ENCODE measurements around the gene MMEL1. TPM values are rescaled to one million over a fixed set of nuclear protein-coding genes. Genes with fewer than 3 reads are reported as not detected.

Gene MMEL1
- total and polyA plus RNA-seq, 2 of the 13 experiments (the other 11 are each of a cell fraction or from before 2014, with no cell fraction given) = 0.48 TPM; not detected in 1

DNA sequence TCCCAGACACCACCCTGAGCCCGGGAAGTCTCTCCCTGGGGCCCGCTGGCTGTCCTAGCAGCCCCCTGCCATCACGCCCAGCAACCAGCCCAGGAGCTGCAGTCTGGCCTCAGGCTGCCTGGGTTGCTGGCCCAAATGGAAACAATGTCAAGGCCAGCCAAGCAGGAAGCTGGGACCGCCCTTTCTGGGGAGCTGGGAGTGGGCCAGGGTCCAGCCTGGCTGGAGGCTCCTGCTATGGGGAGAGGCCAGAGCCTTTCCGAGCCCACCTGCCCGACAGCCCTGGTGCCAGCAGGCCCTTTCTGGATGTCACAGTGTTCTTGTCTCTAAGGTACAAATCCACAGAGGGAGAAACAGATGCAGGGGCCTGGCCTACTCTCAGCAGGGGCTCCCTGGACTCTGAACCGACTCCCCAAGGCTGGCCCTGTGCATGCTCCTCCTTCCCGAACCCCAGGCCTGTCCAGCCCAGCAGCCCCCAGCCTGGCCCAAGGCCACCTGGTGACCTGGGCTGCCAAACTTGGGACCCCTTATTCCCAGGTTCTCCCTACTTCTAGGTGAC, 1.2 kb upstream of the MMEL1 start (continued):
- TF ChIP-seq NRL (CRISPR knock-in tag; IDR thresholded peaks at IDR 0.05; ENCODE audit: borderline replicate concordance) (no peak), TBX2 (CRISPR knock-in tag; IDR thresholded peaks at IDR 0.05; ENCODE audit: borderline replicate concordance) (0 out of 2 replicates have a peak, but pooled peaks have one; percentile 24), MAF1 (CRISPR knock-in tag; IDR thresholded peaks at IDR 0.05; ENCODE audit: borderline replicate concordance) (no peak), CHCHD3 (CRISPR knock-in tag; IDR thresholded peaks at IDR 0.05) (no peak), ZFY (CRISPR knock-in tag; IDR thresholded peaks at IDR 0.05) (peak; percentile 22; the same call in 1 of the 2 replicates), ZNF260 (CRISPR knock-in tag; IDR thresholded peaks at IDR 0.05; ENCODE audit: borderline replicate concordance, low read depth) (no peak), SETDB1 (CRISPR knock-in tag; IDR thresholded peaks at IDR 0.05; ENCODE audit: borderline replicate concordance) (no peak), SAP130 (CRISPR knock-in tag; IDR thresholded peaks at IDR 0.05; ENCODE audit: low read depth) (no peak), ZMAT3 (CRISPR knock-in tag; conservative IDR thresholded peaks at IDR 0.05) (no peak), MLLT10 (CRISPR knock-in tag; IDR thresholded peaks at IDR 0.05) (no peak), ZNF432 (CRISPR knock-in tag; IDR thresholded peaks at IDR 0.05; ENCODE audit: borderline replicate concordance) (no peak), RXRB (CRISPR knock-in tag; IDR thresholded peaks at IDR 0.05; ENCODE audit: borderline replicate concordance) (no peak), KLF6 (CRISPR knock-in tag; IDR thresholded peaks at IDR 0.05) (no peak), CREB1 (IDR thresholded peaks at IDR 0.05) (no peak), CREB1 (CRISPR knock-in tag; IDR thresholded peaks at IDR 0.05) (no peak), SKI (IDR thresholded peaks at IDR 0.05; ENCODE audit: partially characterized antibody) (no peak), THAP8 (CRISPR knock-in tag; IDR thresholded peaks at IDR 0.05; ENCODE audit: borderline replicate concordance) (no peak), ZNF556 (CRISPR knock-in tag; IDR thresholded peaks at IDR 0.05; ENCODE audit: borderline replicate concordance) (no peak), GLI4 (CRISPR knock-in tag; IDR thresholded peaks at IDR 0.05; ENCODE audit: borderline replicate concordance) (no peak), ZHX1 (CRISPR knock-in tag; IDR thresholded peaks at IDR 0.05; ENCODE audit: low read depth) (no peak), SMYD3 (CRISPR knock-in tag; IDR thresholded peaks at IDR 0.05) (no peak), ZNF687 (CRISPR knock-in tag; IDR thresholded peaks at IDR 0.05) (peak; percentile 46), ZNF788 (CRISPR knock-in tag; IDR thresholded peaks at IDR 0.05; ENCODE audit: borderline replicate concordance) (peak; percentile 54; the same call in 1 of the 2 replicates), SAFB2 (CRISPR knock-in tag; IDR thresholded peaks at IDR 0.05; ENCODE audit: borderline replicate concordance, low read depth) (no peak)

Data from HepG2 (cell line).